ENCODE results near the gene YOD1. TPM values are rescaled to one million over a fixed set of nuclear protein-coding genes. Genes with fewer than 3 reads are reported as not detected.

Gene YOD1
- total and polyA plus RNA-seq, 2 of the 13 experiments (the other 11 are each of a cell fraction or from before 2014, with no cell fraction given), result 3.4 to 9.1 TPM

DNA sequence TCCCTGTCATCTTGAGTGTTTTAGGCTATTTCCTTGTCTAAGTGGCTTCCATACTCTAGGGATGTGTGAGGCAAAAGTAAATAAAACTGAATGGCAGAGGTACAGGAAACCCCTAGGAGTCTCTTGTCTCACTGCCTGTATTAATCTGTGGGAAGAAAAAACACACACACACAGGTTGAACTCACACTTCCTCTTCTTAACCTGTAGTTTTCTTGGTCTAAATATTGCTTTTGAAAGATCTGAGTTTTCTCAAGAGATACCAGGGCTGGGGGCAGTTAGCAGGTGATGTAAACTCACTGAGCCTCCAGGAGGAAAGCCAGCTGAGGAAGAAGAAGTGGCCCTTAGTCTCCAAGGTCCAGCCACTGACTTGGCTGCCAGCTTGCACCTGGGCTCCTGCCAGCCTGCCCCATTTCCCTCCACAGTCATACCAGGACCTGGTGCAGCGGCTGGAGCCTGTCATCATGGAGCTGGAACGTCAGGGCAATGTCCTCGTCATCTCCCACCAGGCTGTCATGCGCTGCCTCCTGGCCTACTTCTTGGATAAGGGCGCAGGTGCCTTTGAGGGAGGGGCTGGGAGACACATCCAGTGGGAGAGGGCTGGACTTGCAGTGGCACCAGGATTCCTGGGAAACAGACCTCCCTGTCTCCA, 19.0 kb upstream of the YOD1 start (continued):
- no peak for TF ChIP-seq ADNP (CRISPR knock-in tag; IDR thresholded peaks at IDR 0.05)
- TF ChIP-seq SMYD3 (CRISPR knock-in tag; IDR thresholded peaks at IDR 0.05), result no peak
- no peak for TF ChIP-seq GLI4 (CRISPR knock-in tag; IDR thresholded peaks at IDR 0.05; ENCODE audit: borderline replicate concordance)
- no peak for TF ChIP-seq ZBTB3 (CRISPR knock-in tag; IDR thresholded peaks at IDR 0.05; ENCODE audit: borderline replicate concordance, low read depth)
- no peak for TF ChIP-seq SUZ12 (IDR thresholded peaks at IDR 0.05; ENCODE audit: low read depth, low read length)
- no peak for TF ChIP-seq NFKBIZ (CRISPR knock-in tag; IDR thresholded peaks at IDR 0.05)
- TF ChIP-seq, protein P1, sequence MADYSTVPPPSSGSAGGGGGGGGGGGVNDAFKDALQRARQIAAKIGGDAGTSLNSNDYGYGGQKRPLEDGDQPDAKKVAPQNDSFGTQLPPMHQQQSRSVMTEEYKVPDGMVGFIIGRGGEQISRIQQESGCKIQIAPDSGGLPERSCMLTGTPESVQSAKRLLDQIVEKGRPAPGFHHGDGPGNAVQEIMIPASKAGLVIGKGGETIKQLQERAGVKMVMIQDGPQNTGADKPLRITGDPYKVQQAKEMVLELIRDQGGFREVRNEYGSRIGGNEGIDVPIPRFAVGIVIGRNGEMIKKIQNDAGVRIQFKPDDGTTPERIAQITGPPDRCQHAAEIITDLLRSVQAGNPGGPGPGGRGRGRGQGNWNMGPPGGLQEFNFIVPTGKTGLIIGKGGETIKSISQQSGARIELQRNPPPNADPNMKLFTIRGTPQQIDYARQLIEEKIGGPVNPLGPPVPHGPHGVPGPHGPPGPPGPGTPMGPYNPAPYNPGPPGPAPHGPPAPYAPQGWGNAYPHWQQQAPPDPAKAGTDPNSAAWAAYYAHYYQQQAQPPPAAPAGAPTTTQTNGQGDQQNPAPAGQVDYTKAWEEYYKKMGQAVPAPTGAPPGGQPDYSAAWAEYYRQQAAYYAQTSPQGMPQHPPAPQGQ (CRISPR knock-in tag; IDR thresholded peaks at IDR 0.05; ENCODE audit: borderline replicate concordance), result no peak
- TF ChIP-seq MAZ (IDR thresholded peaks at IDR 0.05; ENCODE audit: borderline replicate concordance, low read depth, low read length), result no peak
- TF ChIP-seq MAZ (CRISPR knock-in tag; IDR thresholded peaks at IDR 0.05; ENCODE audit: low read depth), result no peak
- TF ChIP-seq ZNF83 (CRISPR knock-in tag; IDR thresholded peaks at IDR 0.05; ENCODE audit: borderline replicate concordance), result no peak
- no peak for TF ChIP-seq SRSF9 (IDR thresholded peaks at IDR 0.05; ENCODE audit: borderline replicate concordance, insufficient read depth, low read depth, low read length, poor library complexity, severe bottlenecking)
- TF ChIP-seq, protein P2, sequence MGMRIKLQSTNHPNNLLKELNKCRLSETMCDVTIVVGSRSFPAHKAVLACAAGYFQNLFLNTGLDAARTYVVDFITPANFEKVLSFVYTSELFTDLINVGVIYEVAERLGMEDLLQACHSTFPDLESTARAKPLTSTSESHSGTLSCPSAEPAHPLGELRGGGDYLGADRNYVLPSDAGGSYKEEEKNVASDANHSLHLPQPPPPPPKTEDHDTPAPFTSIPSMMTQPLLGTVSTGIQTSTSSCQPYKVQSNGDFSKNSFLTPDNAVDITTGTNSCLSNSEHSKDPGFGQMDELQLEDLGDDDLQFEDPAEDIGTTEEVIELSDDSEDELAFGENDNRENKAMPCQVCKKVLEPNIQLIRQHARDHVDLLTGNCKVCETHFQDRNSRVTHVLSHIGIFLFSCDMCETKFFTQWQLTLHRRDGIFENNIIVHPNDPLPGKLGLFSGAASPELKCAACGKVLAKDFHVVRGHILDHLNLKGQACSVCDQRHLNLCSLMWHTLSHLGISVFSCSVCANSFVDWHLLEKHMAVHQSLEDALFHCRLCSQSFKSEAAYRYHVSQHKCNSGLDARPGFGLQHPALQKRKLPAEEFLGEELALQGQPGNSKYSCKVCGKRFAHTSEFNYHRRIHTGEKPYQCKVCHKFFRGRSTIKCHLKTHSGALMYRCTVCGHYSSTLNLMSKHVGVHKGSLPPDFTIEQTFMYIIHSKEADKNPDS (CRISPR knock-in tag; IDR thresholded peaks at IDR 0.05), result no peak
